Measurements from ENCODE around the gene VDAC1.
"Not testable (repeated sequence)": the region's sequence is repeated elsewhere in the genome, so short reads cannot be mapped to it uniquely, and the experiment has no call there.

VDAC1 gene

GRCh38 chr5:133995341-133995740 lies 9.4 kb downstream of the VDAC1 start:
- DNase-seq (ENCODE audit: low read depth) = no peak

GRCh38 chr5:133994990-133995333 lies 9.8 kb downstream of the VDAC1 start:
- no peak for DNase-seq (ENCODE audit: low read depth)

- no peak for DNase-seq (ENCODE audit: low read depth)
Measured at GRCh38 chr5:133994297-133994989, 10.3 kb downstream of the VDAC1 start.

GRCh38 chr5:133993185-133993936 lies 11.4 kb downstream of the VDAC1 start:
- DNase-seq (ENCODE audit: low read depth) = no peak

GRCh38 chr5:133992429-133993155 lies 12.2 kb downstream of the VDAC1 start:
- DNase-seq (ENCODE audit: low read depth) = no peak

GRCh38 chr5:133991171-133991910 lies 13.4 kb downstream of the VDAC1 start:
- DNase-seq (ENCODE audit: low read depth) = no peak

- DNase-seq (ENCODE audit: low read depth) = no peak
Measured at GRCh38 chr5:133990396-133990795, 14.4 kb downstream of the VDAC1 start.

GRCh38 chr5:133985540-133986180 lies 19.1 kb downstream of the VDAC1 start:
- no peak for DNase-seq (ENCODE audit: low read depth)

- DNase-seq (ENCODE audit: low read depth) = no peak
Measured at GRCh38 chr5:133983674-133984073, 21.1 kb downstream of the VDAC1 start.

GRCh38 chr5:133981714-133982113 lies 23.1 kb downstream of the VDAC1 start:
- no peak for DNase-seq (ENCODE audit: low read depth)

GRCh38 chr5:133980652-133981051 lies 24.1 kb downstream of the VDAC1 start:
- DNase-seq (ENCODE audit: low read depth) = no peak

GRCh38 chr5:133978943-133979342 lies 25.8 kb downstream of the VDAC1 start:
- no peak for DNase-seq (ENCODE audit: low read depth)

- DNase-seq (ENCODE audit: low read depth) = no peak
Measured at GRCh38 chr5:133977858-133978257, 26.9 kb downstream of the VDAC1 start.

GRCh38 chr5:133977161-133977787 lies 27.5 kb downstream of the VDAC1 start:
- no peak for DNase-seq (ENCODE audit: low read depth)

GRCh38 chr5:133975546-133975945 lies 29.2 kb downstream of the VDAC1 start:
- not testable (repeated sequence) for DNase-seq (ENCODE audit: low read depth)

GRCh38 chr5:133974142-133974541 lies 30.6 kb downstream of the VDAC1 start:
- no peak for DNase-seq (ENCODE audit: low read depth)

- DNase-seq (ENCODE audit: low read depth) = no peak
Measured at GRCh38 chr5:133970325-133970909, 34.4 kb downstream of the VDAC1 start.

- no peak for DNase-seq (ENCODE audit: low read depth)
Measured at GRCh38 chr5:133969654-133970324, 35.0 kb downstream of the VDAC1 start.

GRCh38 chr5:133968204-133968980 lies 36.4 kb downstream of the VDAC1 start, which contains the start of gene C5orf15:
C5orf15 (minus strand) TSS chr5:133968625; CDS start chr5:133968584, 41 bp downstream.
- DNase-seq (ENCODE audit: low read depth) = peak; percentile 89

Measured in T follicular helper cell (primary cell).